ENCODE data around the gene STOX2. TPM values are rescaled to one million over a fixed set of nuclear protein-coding genes. Genes with fewer than 3 reads are reported as not detected.

STOX2 gene
- total and polyA plus RNA-seq, 2 of the 8 experiments (the other 6 are each of a cell fraction or from before 2014, with no cell fraction given) = 5.5 to 20.0 TPM

DNA sequence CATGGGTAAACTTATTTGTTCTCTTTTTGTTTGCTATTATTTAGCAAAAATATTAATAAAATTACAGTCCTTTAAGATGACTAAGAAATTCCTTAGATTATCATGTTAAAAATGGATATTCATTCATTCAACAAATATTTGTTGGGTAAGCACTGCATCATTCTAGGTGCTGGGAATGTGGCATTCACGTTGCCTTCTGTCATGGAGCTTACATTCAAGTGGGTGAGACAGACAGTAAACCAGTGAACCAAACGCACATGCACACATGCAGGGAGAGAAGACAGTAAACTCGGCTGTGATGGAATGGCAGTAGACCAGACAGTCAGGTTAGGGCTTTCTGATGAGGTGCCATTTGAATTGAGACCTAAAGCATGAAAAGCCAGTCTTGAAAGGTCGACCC, 91.8 kb downstream of the STOX2 start:
- H3K4me3 ChIP-seq (ENCODE audit: extremely low read depth in 1 of 4, insufficient read depth in 2 of 4, low read depth in 3 of 4, low read length in 4 of 4) = no peak overlapping the region
- H2AK5ac ChIP-seq (ENCODE audit: low read depth, low read length) = no peak overlapping the region
- TF ChIP-seq E2F6 (IDR thresholded peaks at IDR 0.05) (no peak), KDM4A (IDR thresholded peaks at IDR 0.05; ENCODE audit: low read depth, low read length, severe bottlenecking) (no peak), POLR2AphosphoS5 (IDR thresholded peaks at IDR 0.05; ENCODE audit: low read depth, low read length) (no peak)
- no peak overlapping the region for H3K9ac ChIP-seq (replicated peaks in 1 of 4; ENCODE audit: extremely low read depth in 1 of 4, low read depth in 3 of 4, low read length in 3 of 4)
- H2AFZ ChIP-seq (ENCODE audit: low read length) = no peak overlapping the region
- no peaks in the 10 kb centered on the region for H3K36me3 ChIP-seq (ENCODE audit: control insufficient read depth in 2 of 4, insufficient read depth in 4 of 4, low read length in 3 of 4)
- no peak overlapping the region for H3K56ac ChIP-seq (replicated peaks; ENCODE audit: insufficient read length, low read depth, low read length)
- no peak for FAIRE-seq
- H2BK5ac ChIP-seq (ENCODE audit: low read depth, low read length) = no peak overlapping the region
- no peak overlapping the region for H4K8ac ChIP-seq (ENCODE audit: extremely low read depth, insufficient read depth, low read length)
- POLR2A ChIA-PET (ENCODE audit: partially characterized antibody) = no interaction called here
- 90% methylated on average over 4 of the region's 4 CpGs; no CpG with 5 or more reads in 1 of the 2 experiments for WGBS, 2 experiments (ENCODE audit: extremely low coverage in 1 of 2, insufficient coverage in 1 of 2, insufficient read length in 1 of 2, insufficient replicate concordance in 2 of 2, low coverage in 1 of 2, low lambda C conversion rate in 2 of 2, missing lambda C conversion rate in 1 of 2)
- H3K18ac ChIP-seq (ENCODE audit: extremely low read depth, low read length) = no peak overlapping the region
- H3K23me2 ChIP-seq (ENCODE audit: low read depth, low read length) = 0 out of 2 replicates have a peak, but pooled peaks cover 2% of the 10 kb centered on the region
- H2BK15ac ChIP-seq (ENCODE audit: low read length) = no peak overlapping the region
- H3K9me3 ChIP-seq (ENCODE audit: insufficient read depth in 2 of 2, low read depth in 1 of 2, low read length in 1 of 2) = no peaks in the 10 kb centered on the region
- H3K14ac ChIP-seq (ENCODE audit: insufficient read length) = no peak overlapping the region
- H2BK20ac ChIP-seq (ENCODE audit: low read length) = no peak overlapping the region
- H3K27me3 ChIP-seq (replicated peaks in 1 of 4; ENCODE audit: control insufficient read depth in 3 of 4, extremely low read depth in 1 of 4, insufficient read depth in 3 of 4, low read length in 3 of 4) = no peaks in the 10 kb centered on the region
- H3K4me2 ChIP-seq (ENCODE audit: insufficient read depth in 1 of 2, low read depth in 2 of 2, low read length in 2 of 2) = no peak overlapping the region
- no peaks in the 10 kb centered on the region for H3K79me2 ChIP-seq (ENCODE audit: control insufficient read depth in 1 of 2, insufficient read depth in 2 of 2, low read length in 2 of 2)
- H4K20me1 ChIP-seq (replicated peaks in 1 of 2; ENCODE audit: control insufficient read depth in 1 of 2, insufficient read depth in 2 of 2, low read length in 2 of 2) = peaks cover 0 to 1% of the 10 kb centered on the region in 2 experiments
- H3K23ac ChIP-seq (ENCODE audit: insufficient read length) = no peak overlapping the region
- CTCF ChIA-PET (ENCODE audit: partially characterized antibody) = no interaction called here
- no peak for DNase-seq (ENCODE audit: low read depth in 1 of 2, low spot score in 2 of 2)
- H4K5ac ChIP-seq (ENCODE audit: insufficient read length, low read depth, low read length) = no peak overlapping the region
- H2BK120ac ChIP-seq (replicated peaks; ENCODE audit: low read depth, low read length) = no peak overlapping the region
- H2BK12ac ChIP-seq (ENCODE audit: low read depth, low read length) = no peak overlapping the region
- no peak overlapping the region for H3K27ac ChIP-seq (ENCODE audit: low read depth, low read length)
- H3K4me1 ChIP-seq (replicated peaks in 1 of 4; ENCODE audit: control insufficient read depth in 3 of 4, insufficient read depth in 4 of 4, low read length in 3 of 4) = peaks cover 3 to 7% (median 5%) of the 10 kb centered on the region in 4 experiments; a peak in 4 of 7 replicates
- H4K91ac ChIP-seq (replicated peaks; ENCODE audit: insufficient read length, low read length) = no peak overlapping the region
- no peak overlapping the region for H3K4ac ChIP-seq (replicated peaks; ENCODE audit: insufficient read length, low read depth, low read length)
- no peaks in the 10 kb centered on the region; the same call in 1 of the 2 replicates for H3K79me1 ChIP-seq (ENCODE audit: low read depth, low read length)
